HEK293 (cell line): ENCODE results near the gene C4orf50.
A peak's percentile ranks its signal among the peaks of the same experiment; 100 is the strongest.

Experiments used
- CTCF ChIA-PET: fragments of 350-600 bp; formaldehyde crosslinking; extraction: SDS; loops from one replicate; lab custom pipeline; 2021; ENCODE audit warnings: antibody characterized with exemption; lab: Yijun Ruan, JAX
- POLR2A ChIA-PET: fragments of 300-600 bp; formaldehyde crosslinking; extraction: SDS; loops from one replicate; lab custom pipeline; 2020; ENCODE audit warnings: antibody characterized with exemption, inconsistent platforms; lab: Yijun Ruan, JAX
- H3K27ac ChIP-seq: fragments of 200-500 bp; sonication (Bioruptor generic); 2 replicates; pipeline ENCODE4 v1.5.1; 2014; ENCODE audit warnings: low read depth, low read length, control low read depth, inconsistent platforms; ENCODE audit errors: extremely low read depth
- H3K36me3 ChIP-seq, 2 experiments: fragments of 200-500 bp in 1 of 2; sonication (Bioruptor generic) in 1 of 2; 1 replicate in 1 of 2; 2 replicates in 1 of 2; pipeline ENCODE4 v1.5.1; 2014 to 2017; ENCODE audit warnings: inconsistent platforms in 2 of 2, low read length in 2 of 2; ENCODE audit not compliant: control insufficient read depth in 2 of 2, insufficient read depth in 1 of 2
- H3K4me1 ChIP-seq: fragments of 200-500 bp; sonication (Bioruptor generic); 2 replicates; pipeline ENCODE4 v1.5.1; 2014; ENCODE audit warnings: mild to moderate bottlenecking, low read length, inconsistent platforms; ENCODE audit not compliant: control insufficient read depth, insufficient read depth
- H3K4me3 ChIP-seq: 2 replicates; pipeline ENCODE4 v1.5.1; 2011; ENCODE audit warnings: low read depth, mild to moderate bottlenecking, control low read depth, low read length, moderate library complexity
- H3K9me3 ChIP-seq: fragments of 200-500 bp; sonication (Bioruptor generic); 2 replicates; pipeline ENCODE4 v1.5.1; 2014; ENCODE audit warnings: low read depth, low read length, inconsistent platforms; ENCODE audit not compliant: control insufficient read depth, insufficient read depth
- GLI2 ChIP-seq: fragments of 450-650 bp; formaldehyde crosslinking; IDR thresholded peaks from 2 replicates; pipeline ENCODE4; 2017; ENCODE audit warnings: missing biosample characterization, missing genetic modification characterization, low read depth, borderline replicate concordance
- HOXA7 ChIP-seq: sonication (generic); formaldehyde crosslinking; IDR thresholded peaks from 2 replicates; pipeline ENCODE4 v1.8.1; 2022; ENCODE audit warnings: missing genetic modification reagents, borderline replicate concordance
- HOXD13 ChIP-seq: sonication (generic); formaldehyde crosslinking; IDR thresholded peaks from 2 replicates; pipeline ENCODE4 v1.8.0; 2022; ENCODE audit warnings: missing genetic modification reagents, borderline replicate concordance
- KLF8 ChIP-seq: fragments of 450-650 bp; formaldehyde crosslinking; IDR thresholded peaks from 2 replicates; pipeline ENCODE4 v1.5.1; 2016; ENCODE audit warnings: missing biosample characterization, missing genetic modification characterization
- PRDM1 ChIP-seq: fragments of 450-650 bp; formaldehyde crosslinking; IDR thresholded peaks from 2 replicates; pipeline ENCODE4; 2016; ENCODE audit warnings: missing biosample characterization, missing genetic modification characterization
- SETDB1 ChIP-seq: IDR thresholded peaks from one replicate; pipeline ENCODE4 v1.6.1; 2017; ENCODE audit warnings: mild to moderate bottlenecking, low read length, moderate library complexity, mixed read lengths; ENCODE audit not compliant: insufficient read length
- ZBTB48 ChIP-seq: fragments of 450-650 bp; formaldehyde crosslinking; IDR thresholded peaks from 2 replicates; pipeline ENCODE4 v1.5.1; 2016; ENCODE audit warnings: missing biosample characterization, missing genetic modification characterization
- ZIC2 ChIP-seq: fragments of 450-650 bp; formaldehyde crosslinking; IDR thresholded peaks from 2 replicates; pipeline ENCODE4 v1.5.1; 2016; ENCODE audit warnings: missing biosample characterization, missing genetic modification characterization
- ZNF248 ChIP-seq: fragments of 450-650 bp; formaldehyde crosslinking; IDR thresholded peaks from 2 replicates; pipeline ENCODE4 v1.5.1; 2017; ENCODE audit warnings: missing biosample characterization, missing genetic modification characterization
- ZNF292 ChIP-seq: fragments of 450-650 bp; formaldehyde crosslinking; IDR thresholded peaks from 2 replicates; pipeline ENCODE4 v1.5.1; 2016; ENCODE audit warnings: low read depth, missing biosample characterization, missing genetic modification characterization, borderline replicate concordance
- ZNF350 ChIP-seq: fragments of 450-650 bp; formaldehyde crosslinking; IDR thresholded peaks from 2 replicates; pipeline ENCODE4 v1.5.0; 2017; ENCODE audit warnings: missing biosample characterization, mild to moderate bottlenecking, missing genetic modification characterization
- ZNF37A ChIP-seq: fragments of 450-650 bp; IDR thresholded peaks from 2 replicates; pipeline ENCODE4 v1.5.1; 2018; ENCODE audit warnings: missing biosample characterization, missing genetic modification characterization
- ZNF530 ChIP-seq: fragments of 450-650 bp; formaldehyde crosslinking; IDR thresholded peaks from 2 replicates; pipeline ENCODE4 v1.5.1; 2016; ENCODE audit warnings: low read depth, missing biosample characterization, missing genetic modification characterization
- ZNF610 ChIP-seq: fragments of 450-650 bp; formaldehyde crosslinking; IDR thresholded peaks from 2 replicates; pipeline ENCODE4 v1.5.1; 2016; ENCODE audit warnings: missing biosample characterization, missing genetic modification characterization, borderline replicate concordance
- ZNF658 ChIP-seq: fragments of 450-650 bp; formaldehyde crosslinking; IDR thresholded peaks from 2 replicates; pipeline ENCODE4; 2016; ENCODE audit warnings: missing biosample characterization, missing genetic modification characterization
- ZNF785 ChIP-seq: fragments of 450-650 bp; formaldehyde crosslinking; IDR thresholded peaks from 2 replicates; pipeline ENCODE4 v1.5.1; 2016; ENCODE audit warnings: missing biosample characterization, missing genetic modification characterization
- TF ChIP-seq, protein P1 (sequence below): fragments of 450-650 bp; formaldehyde crosslinking; IDR thresholded peaks from 2 replicates; pipeline ENCODE4 v1.5.1; 2016; ENCODE audit warnings: missing biosample characterization, missing genetic modification characterization
- TF ChIP-seq, protein P2 (sequence below): fragments of 450-650 bp; IDR thresholded peaks from 2 replicates; pipeline ENCODE4 v1.5.1; 2018; ENCODE audit warnings: missing biosample characterization, mild to moderate bottlenecking, missing genetic modification characterization
- TF ChIP-seq, protein P3 (sequence below): fragments of 450-650 bp; formaldehyde crosslinking; IDR thresholded peaks from 2 replicates; pipeline ENCODE4 v1.5.1; 2016; ENCODE audit warnings: missing biosample characterization, missing genetic modification characterization, low read depth
- TF ChIP-seq, protein P4 (sequence below): fragments of 450-650 bp; IDR thresholded peaks from 2 replicates; pipeline ENCODE4 v1.5.1; 2018; ENCODE audit warnings: missing biosample characterization, missing genetic modification characterization
- TF ChIP-seq, protein P5 (sequence below): fragments of 450-650 bp; formaldehyde crosslinking; IDR thresholded peaks from 2 replicates; pipeline ENCODE4 v1.5.1; 2016; ENCODE audit warnings: missing biosample characterization, missing genetic modification characterization
- TF ChIP-seq, protein P6 (sequence below): fragments of 450-650 bp; formaldehyde crosslinking; optimal IDR thresholded peaks from 2 replicates; pipeline ENCODE3; 2016; ENCODE audit warnings: missing biosample characterization, mild to moderate bottlenecking, missing genetic modification characterization

C4orf50 gene

DNA sequence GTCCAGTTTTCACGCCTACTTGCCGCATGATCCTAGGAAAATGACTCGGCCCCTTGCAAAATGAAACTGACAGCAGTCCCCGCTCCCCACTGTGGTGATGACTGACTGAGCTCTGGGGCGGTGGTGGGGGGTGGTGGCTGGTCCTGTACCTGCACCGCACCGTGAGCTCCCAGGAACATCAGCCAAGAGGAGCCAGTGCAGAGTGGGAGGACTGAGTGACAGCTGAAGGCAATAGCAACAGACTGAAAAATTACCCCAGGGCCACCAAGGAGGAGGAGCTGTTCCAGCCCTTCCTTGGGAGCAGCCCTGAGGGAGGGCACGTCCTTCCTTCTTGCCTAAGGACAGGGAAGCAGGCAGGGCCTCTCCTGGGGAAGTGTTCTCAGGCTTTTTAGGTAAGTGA, 2.4 kb upstream of the C4orf50 start:
- H3K4me3 ChIP-seq, result no peak overlapping the region
- no peaks in the 10 kb centered on the region for H3K36me3 ChIP-seq
- H3K9me3 ChIP-seq, result no peaks in the 10 kb centered on the region
- H3K4me1 ChIP-seq, result no peaks in the 10 kb centered on the region
- TF ChIP-seq ZNF248 (tag by site-specific recombination) (no peak), SETDB1 (no peak), PRDM1 (tag by site-specific recombination) (no peak), ZIC2 (peak; percentile 49), ZNF658 (tag by site-specific recombination) (no peak), ZBTB48 (tag by site-specific recombination) (no peak)
- TF ChIP-seq, all 188 proteins: peak for 1
- H3K27ac ChIP-seq, result no peak overlapping the region
- CTCF ChIA-PET, result interaction anchor here (0.6 to 4.8 kb wide), 11 partner anchors 9 to 1631 kb away, joined by 3 to 42 read pairs (median 3); no protein-coding TSS in a partner anchor
- POLR2A ChIA-PET, result no interaction called here

DNA sequence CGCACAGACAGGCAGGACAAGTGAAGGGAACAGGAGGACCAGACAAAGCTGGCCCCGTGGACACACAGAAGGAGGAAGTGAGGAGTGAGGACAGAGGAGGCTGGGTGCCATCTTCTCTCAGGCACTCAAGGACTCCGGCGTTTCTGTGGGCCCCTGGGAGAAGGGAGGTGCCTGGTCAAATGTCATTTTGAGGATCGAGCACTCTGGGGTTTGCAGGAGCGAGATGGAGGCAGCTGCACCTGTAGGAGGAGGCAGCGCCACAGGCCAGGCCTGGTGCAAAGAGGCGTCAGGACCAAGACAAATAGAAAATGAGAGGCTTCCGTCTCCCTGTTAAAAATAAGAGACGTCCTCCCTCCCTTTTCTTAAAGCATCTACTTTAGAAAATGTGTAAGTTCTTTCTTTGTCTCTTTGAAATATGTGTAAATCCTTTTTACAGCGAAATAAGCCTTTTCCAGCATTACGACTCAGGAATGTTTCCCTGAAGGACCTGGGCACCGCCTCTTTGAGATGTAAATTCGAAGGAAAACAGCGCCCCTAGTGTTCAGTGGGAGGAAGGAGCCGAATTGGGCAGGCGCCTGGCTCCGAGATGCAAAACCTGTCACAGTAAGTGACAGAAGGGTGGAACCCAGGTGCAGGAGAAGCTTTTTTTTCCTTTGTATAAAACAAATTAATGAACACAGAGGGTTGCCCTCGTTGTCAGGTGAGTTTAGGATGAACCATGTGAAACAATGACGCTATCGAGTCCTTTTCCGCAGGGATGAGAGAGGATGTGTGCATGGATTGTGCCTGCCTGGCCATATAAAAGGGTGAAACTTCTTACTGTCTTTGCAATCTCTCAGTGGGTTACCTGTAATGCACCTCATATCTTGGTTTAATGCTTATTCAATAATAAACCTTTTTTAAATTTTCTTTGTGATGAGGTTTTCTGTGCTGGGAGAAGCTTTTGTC, 1.4 kb upstream of the C4orf50 start:
- no peaks in the 10 kb centered on the region for H3K36me3 ChIP-seq
- no peak overlapping the region for H3K4me3 ChIP-seq
- ChIA-PET POLR2A (no interaction called here), CTCF (interaction anchor here (0.6 to 4.8 kb wide), 12 partner anchors 9 to 1630 kb away, joined by 3 to 42 read pairs (median 3); no protein-coding TSS in a partner anchor)
- no peaks in the 10 kb centered on the region for H3K4me1 ChIP-seq
- H3K9me3 ChIP-seq, result no peaks in the 10 kb centered on the region
- no peak overlapping the region for H3K27ac ChIP-seq
- TF ChIP-seq GLI2 (tag by site-specific recombination) (no peak), SETDB1 (no peak), ZNF292 (no peak), ZNF530 (tag by site-specific recombination) (no peak), HOXA7 (CRISPR knock-in tag) (no peak), ZNF37A (tag by site-specific recombination) (no peak), ZNF610 (tag by site-specific recombination) (no peak), HOXD13 (CRISPR knock-in tag) (no peak), KLF8 (no peak), ZNF785 (tag by site-specific recombination) (no peak), ZNF350 (tag by site-specific recombination) (no peak)
- TF ChIP-seq, protein P1, sequence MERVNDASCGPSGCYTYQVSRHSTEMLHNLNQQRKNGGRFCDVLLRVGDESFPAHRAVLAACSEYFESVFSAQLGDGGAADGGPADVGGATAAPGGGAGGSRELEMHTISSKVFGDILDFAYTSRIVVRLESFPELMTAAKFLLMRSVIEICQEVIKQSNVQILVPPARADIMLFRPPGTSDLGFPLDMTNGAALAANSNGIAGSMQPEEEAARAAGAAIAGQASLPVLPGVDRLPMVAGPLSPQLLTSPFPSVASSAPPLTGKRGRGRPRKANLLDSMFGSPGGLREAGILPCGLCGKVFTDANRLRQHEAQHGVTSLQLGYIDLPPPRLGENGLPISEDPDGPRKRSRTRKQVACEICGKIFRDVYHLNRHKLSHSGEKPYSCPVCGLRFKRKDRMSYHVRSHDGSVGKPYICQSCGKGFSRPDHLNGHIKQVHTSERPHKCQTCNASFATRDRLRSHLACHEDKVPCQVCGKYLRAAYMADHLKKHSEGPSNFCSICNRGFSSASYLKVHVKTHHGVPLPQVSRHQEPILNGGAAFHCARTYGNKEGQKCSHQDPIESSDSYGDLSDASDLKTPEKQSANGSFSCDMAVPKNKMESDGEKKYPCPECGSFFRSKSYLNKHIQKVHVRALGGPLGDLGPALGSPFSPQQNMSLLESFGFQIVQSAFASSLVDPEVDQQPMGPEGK (tag by site-specific recombination), result no peak
- TF ChIP-seq, protein P2, sequence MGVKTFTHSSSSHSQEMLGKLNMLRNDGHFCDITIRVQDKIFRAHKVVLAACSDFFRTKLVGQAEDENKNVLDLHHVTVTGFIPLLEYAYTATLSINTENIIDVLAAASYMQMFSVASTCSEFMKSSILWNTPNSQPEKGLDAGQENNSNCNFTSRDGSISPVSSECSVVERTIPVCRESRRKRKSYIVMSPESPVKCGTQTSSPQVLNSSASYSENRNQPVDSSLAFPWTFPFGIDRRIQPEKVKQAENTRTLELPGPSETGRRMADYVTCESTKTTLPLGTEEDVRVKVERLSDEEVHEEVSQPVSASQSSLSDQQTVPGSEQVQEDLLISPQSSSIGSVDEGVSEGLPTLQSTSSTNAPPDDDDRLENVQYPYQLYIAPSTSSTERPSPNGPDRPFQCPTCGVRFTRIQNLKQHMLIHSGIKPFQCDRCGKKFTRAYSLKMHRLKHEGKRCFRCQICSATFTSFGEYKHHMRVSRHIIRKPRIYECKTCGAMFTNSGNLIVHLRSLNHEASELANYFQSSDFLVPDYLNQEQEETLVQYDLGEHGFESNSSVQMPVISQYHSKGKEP (tag by site-specific recombination), result no peak
- TF ChIP-seq, protein P3, sequence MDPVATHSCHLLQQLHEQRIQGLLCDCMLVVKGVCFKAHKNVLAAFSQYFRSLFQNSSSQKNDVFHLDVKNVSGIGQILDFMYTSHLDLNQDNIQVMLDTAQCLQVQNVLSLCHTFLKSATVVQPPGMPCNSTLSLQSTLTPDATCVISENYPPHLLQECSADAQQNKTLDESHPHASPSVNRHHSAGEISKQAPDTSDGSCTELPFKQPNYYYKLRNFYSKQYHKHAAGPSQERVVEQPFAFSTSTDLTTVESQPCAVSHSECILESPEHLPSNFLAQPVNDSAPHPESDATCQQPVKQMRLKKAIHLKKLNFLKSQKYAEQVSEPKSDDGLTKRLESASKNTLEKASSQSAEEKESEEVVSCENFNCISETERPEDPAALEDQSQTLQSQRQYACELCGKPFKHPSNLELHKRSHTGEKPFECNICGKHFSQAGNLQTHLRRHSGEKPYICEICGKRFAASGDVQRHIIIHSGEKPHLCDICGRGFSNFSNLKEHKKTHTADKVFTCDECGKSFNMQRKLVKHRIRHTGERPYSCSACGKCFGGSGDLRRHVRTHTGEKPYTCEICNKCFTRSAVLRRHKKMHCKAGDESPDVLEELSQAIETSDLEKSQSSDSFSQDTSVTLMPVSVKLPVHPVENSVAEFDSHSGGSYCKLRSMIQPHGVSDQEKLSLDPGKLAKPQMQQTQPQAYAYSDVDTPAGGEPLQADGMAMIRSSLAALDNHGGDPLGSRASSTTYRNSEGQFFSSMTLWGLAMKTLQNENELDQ (tag by site-specific recombination), result no peak
- TF ChIP-seq, protein P4, sequence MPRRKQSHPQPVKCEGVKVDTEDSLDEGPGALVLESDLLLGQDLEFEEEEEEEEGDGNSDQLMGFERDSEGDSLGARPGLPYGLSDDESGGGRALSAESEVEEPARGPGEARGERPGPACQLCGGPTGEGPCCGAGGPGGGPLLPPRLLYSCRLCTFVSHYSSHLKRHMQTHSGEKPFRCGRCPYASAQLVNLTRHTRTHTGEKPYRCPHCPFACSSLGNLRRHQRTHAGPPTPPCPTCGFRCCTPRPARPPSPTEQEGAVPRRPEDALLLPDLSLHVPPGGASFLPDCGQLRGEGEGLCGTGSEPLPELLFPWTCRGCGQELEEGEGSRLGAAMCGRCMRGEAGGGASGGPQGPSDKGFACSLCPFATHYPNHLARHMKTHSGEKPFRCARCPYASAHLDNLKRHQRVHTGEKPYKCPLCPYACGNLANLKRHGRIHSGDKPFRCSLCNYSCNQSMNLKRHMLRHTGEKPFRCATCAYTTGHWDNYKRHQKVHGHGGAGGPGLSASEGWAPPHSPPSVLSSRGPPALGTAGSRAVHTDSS (tag by site-specific recombination), result no peak
- TF ChIP-seq, protein P5, sequence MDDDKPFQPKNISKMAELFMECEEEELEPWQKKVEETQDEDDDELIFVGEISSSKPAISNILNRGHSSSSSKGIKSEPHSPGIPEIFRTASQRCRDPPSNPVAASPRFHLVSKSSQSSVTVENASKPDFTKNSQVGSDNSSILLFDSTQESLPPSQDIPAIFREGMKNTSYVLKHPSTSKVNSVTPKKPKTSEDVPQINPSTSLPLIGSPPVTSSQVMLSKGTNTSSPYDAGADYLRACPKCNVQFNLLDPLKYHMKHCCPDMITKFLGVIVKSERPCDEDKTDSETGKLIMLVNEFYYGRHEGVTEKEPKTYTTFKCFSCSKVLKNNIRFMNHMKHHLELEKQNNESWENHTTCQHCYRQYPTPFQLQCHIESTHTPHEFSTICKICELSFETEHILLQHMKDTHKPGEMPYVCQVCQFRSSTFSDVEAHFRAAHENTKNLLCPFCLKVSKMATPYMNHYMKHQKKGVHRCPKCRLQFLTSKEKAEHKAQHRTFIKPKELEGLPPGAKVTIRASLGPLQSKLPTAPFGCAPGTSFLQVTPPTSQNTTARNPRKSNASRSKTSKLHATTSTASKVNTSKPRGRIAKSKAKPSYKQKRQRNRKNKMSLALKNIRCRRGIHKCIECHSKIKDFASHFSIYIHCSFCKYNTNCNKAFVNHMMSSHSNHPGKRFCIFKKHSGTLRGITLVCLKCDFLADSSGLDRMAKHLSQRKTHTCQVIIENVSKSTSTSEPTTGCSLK (tag by site-specific recombination), result no peak
- TF ChIP-seq, protein P6, sequence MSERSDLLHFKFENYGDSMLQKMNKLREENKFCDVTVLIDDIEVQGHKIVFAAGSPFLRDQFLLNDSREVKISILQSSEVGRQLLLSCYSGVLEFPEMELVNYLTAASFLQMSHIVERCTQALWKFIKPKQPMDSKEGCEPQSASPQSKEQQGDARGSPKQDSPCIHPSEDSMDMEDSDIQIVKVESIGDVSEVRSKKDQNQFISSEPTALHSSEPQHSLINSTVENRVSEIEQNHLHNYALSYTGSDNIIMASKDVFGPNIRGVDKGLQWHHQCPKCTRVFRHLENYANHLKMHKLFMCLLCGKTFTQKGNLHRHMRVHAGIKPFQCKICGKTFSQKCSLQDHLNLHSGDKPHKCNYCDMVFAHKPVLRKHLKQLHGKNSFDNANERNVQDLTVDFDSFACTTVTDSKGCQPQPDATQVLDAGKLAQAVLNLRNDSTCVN (tag by site-specific recombination), result no peak
